IMR-90 (cell line): Measurements from ENCODE around the gene SECTM1. TPM values are rescaled to one million over a fixed set of nuclear protein-coding genes. Genes with fewer than 3 reads are reported as not detected.

Source experiments
- ATAC-seq: fragments of 200-7000 bp; cut with Tn5 transposase; 2 replicates; pipeline ENCODE4 v1.9.1; 2020; ENCODE audit warnings: low read depth, mild to moderate bottlenecking, moderate library complexity
- BruUV-seq: library from RNA; stranded (reverse); fragments of 400-500 nt; replicated peaks from 2 replicates; lab custom pipeline; 2021; lab: Mats Ljungman, UMichigan
- CTCF ChIA-PET: fragments of 300-600 bp; formaldehyde crosslinking; extraction: SDS; loops from one replicate; lab custom pipeline; 2021; ENCODE audit warnings: antibody characterized with exemption; lab: Yijun Ruan, JAX
- POLR2A ChIA-PET: fragments of 300-600 bp; sonication (Branson Sonifier 250); formaldehyde crosslinking; loops from one replicate; lab custom pipeline; 2022; ENCODE audit warnings: antibody characterized with exemption; ENCODE audit not compliant: unreplicated experiment; lab: Charles Lee
- DNase-seq: peaks from one replicate; pipeline ENCODE4 v3.0.0; 2013
- H2AFZ ChIP-seq: replicated peaks from 2 replicates; pipeline ENCODE3; 2013; ENCODE audit warnings: low read length, mild to moderate bottlenecking; ENCODE audit not compliant: poor library complexity
- H2AK5ac ChIP-seq: 2 replicates; pipeline ENCODE4 v1.6.1; 2013; ENCODE audit warnings: low read depth, low read length, inconsistent platforms
- H2AK9ac ChIP-seq: replicated peaks from 2 replicates; pipeline ENCODE3; 2013; ENCODE audit warnings: mild to moderate bottlenecking, low read depth, low read length, moderate library complexity; ENCODE audit not compliant: poor library complexity
- H2BK120ac ChIP-seq: 2 replicates; pipeline ENCODE4 v1.6.1; 2013; ENCODE audit warnings: low read depth, low read length, inconsistent platforms
- H2BK15ac ChIP-seq: 3 replicates; pipeline ENCODE4 v1.6.1; 2013; ENCODE audit warnings: low read depth, low read length, inconsistent platforms
- H2BK20ac ChIP-seq: 2 replicates; pipeline ENCODE4 v1.6.1; 2013; ENCODE audit warnings: low read depth, mild to moderate bottlenecking, inconsistent platforms, low read length, moderate library complexity
- H2BK5ac ChIP-seq: 2 replicates; pipeline ENCODE4 v1.6.1; 2013; ENCODE audit warnings: mild to moderate bottlenecking, low read depth, low read length, inconsistent platforms; ENCODE audit not compliant: poor library complexity, severe bottlenecking
- H3K14ac ChIP-seq: replicated peaks from 2 replicates; pipeline ENCODE4 v1.6.1; 2013; ENCODE audit warnings: low read depth, low read length, inconsistent platforms
- H3K18ac ChIP-seq: 2 replicates; pipeline ENCODE4 v1.6.1; 2013; ENCODE audit warnings: low read depth, low read length, control low read depth
- H3K23ac ChIP-seq: 2 replicates; pipeline ENCODE4 v1.6.1; 2013; ENCODE audit warnings: low read depth, low read length, inconsistent platforms
- H3K27ac ChIP-seq: 2 replicates; pipeline ENCODE4 v1.5.1; 2013; ENCODE audit warnings: mild to moderate bottlenecking, control low read depth, low read length; ENCODE audit not compliant: insufficient read depth
- H3K27me3 ChIP-seq: 2 replicates; pipeline ENCODE4 v1.6.1; 2013; ENCODE audit warnings: low read length; ENCODE audit not compliant: control insufficient read depth, insufficient read depth
- H3K36me3 ChIP-seq: 2 replicates; pipeline ENCODE4 v1.6.1; 2013; ENCODE audit warnings: low read length, mixed read lengths; ENCODE audit not compliant: control insufficient read depth, insufficient read depth
- H3K4ac ChIP-seq: 2 replicates; pipeline ENCODE4 v1.6.1; 2013; ENCODE audit warnings: low read depth, low read length, inconsistent platforms
- H3K4me1 ChIP-seq: 2 replicates; pipeline ENCODE4 v1.6.1; 2013; ENCODE audit warnings: low read length, mixed read lengths; ENCODE audit not compliant: control insufficient read depth, insufficient read depth
- H3K4me2 ChIP-seq: 2 replicates; pipeline ENCODE4 v1.6.1; 2013; ENCODE audit warnings: low read depth, mild to moderate bottlenecking, control low read depth, low read length, moderate library complexity
- H3K4me3 ChIP-seq: 2 replicates; pipeline ENCODE4 v1.5.1; 2013; ENCODE audit warnings: low read depth, mild to moderate bottlenecking, control low read depth, low read length, moderate library complexity; ENCODE audit not compliant: insufficient read depth
- H3K56ac ChIP-seq: 2 replicates; pipeline ENCODE4 v1.6.1; 2013; ENCODE audit warnings: low read length, inconsistent platforms; ENCODE audit not compliant: insufficient read depth; ENCODE audit errors: extremely low read depth
- H3K79me1 ChIP-seq, 2 experiments: 2 replicates each; pipeline ENCODE4 v1.6.1; 2013; ENCODE audit warnings: low read length in 2 of 2, inconsistent platforms in 1 of 2, low read depth in 1 of 2
- H3K9ac ChIP-seq: 2 replicates; pipeline ENCODE4 v1.6.1; 2013; ENCODE audit warnings: low read depth, low read length, control low read depth
- H3K9me1 ChIP-seq: 2 replicates; pipeline ENCODE4 v1.6.1; 2013; ENCODE audit warnings: low read length, inconsistent platforms; ENCODE audit not compliant: insufficient read depth
- H3K9me3 ChIP-seq: 2 replicates; pipeline ENCODE4 v1.6.1; 2013; ENCODE audit warnings: low read length; ENCODE audit not compliant: control insufficient read depth, insufficient read depth
- H4K20me1 ChIP-seq: 2 replicates; pipeline ENCODE4 v1.6.1; 2013; ENCODE audit warnings: low read length, inconsistent platforms; ENCODE audit not compliant: insufficient read depth
- H4K5ac ChIP-seq: 2 replicates; pipeline ENCODE4 v1.6.1; 2013; ENCODE audit warnings: mild to moderate bottlenecking, low read depth, low read length, control low read depth
- H4K8ac ChIP-seq, 2 experiments: 2 replicates each; pipeline ENCODE4 v1.6.1; 2013; ENCODE audit warnings: low read depth in 2 of 2, low read length in 2 of 2, control low read depth in 1 of 2, inconsistent platforms in 1 of 2
- H4K91ac ChIP-seq: 2 replicates; pipeline ENCODE4 v1.6.1; 2013; ENCODE audit warnings: low read depth, low read length, inconsistent platforms; ENCODE audit not compliant: insufficient read depth
- BHLHE40 ChIP-seq: fragments of 150-350 bp; IDR thresholded peaks from 2 replicates; pipeline ENCODE4 v1.6.1; 2016; ENCODE audit warnings: mild to moderate bottlenecking, low read depth, low read length
- CHD1 ChIP-seq: IDR thresholded peaks from 2 replicates; pipeline ENCODE4 v1.6.1; 2012; ENCODE audit warnings: low read depth, low read length, improper control_type of control experiment
- FOS ChIP-seq: fragments of 150-350 bp; IDR thresholded peaks from 2 replicates; pipeline ENCODE4 v1.6.1; 2016; ENCODE audit warnings: low read depth, low read length
- MAFK ChIP-seq: IDR thresholded peaks from 2 replicates; pipeline ENCODE4 v1.6.1; 2012; ENCODE audit warnings: low read depth, low read length, improper control_type of control experiment
- MAZ ChIP-seq: IDR thresholded peaks from 2 replicates; pipeline ENCODE4 v1.6.1; 2012; ENCODE audit warnings: low read depth, mild to moderate bottlenecking, low read length, improper control_type of control experiment, moderate library complexity, borderline replicate concordance
- MXI1 ChIP-seq: IDR thresholded peaks from 2 replicates; pipeline ENCODE4 v1.6.1; 2012; ENCODE audit warnings: low read depth, mild to moderate bottlenecking, low read length, moderate library complexity, borderline replicate concordance
- POLR2A ChIP-seq: IDR thresholded peaks from 2 replicates; pipeline ENCODE4 v1.6.1; 2012; ENCODE audit warnings: mild to moderate bottlenecking, low read depth, low read length
- RAD21 ChIP-seq: IDR thresholded peaks from 2 replicates; pipeline ENCODE4 v1.6.1; 2012; ENCODE audit warnings: low read length, improper control_type of control experiment
- RFX5 ChIP-seq: IDR thresholded peaks from 2 replicates; pipeline ENCODE4 v1.8.0; 2012; ENCODE audit warnings: low read depth, mild to moderate bottlenecking, low read length, moderate library complexity
- SMC3 ChIP-seq: fragments of 150-350 bp; IDR thresholded peaks from 2 replicates; pipeline ENCODE4 v1.6.1; 2016; ENCODE audit warnings: low read depth, mild to moderate bottlenecking, antibody characterized with exemption, low read length, moderate library complexity
- WGBS, 2 experiments: methylation state at CpG; one replicate each; pipeline versions ENCODE4 v1.1.5 to v1.1.7; 2013; ENCODE audit warnings: missing lambda C conversion rate in 2 of 2; ENCODE audit not compliant: insufficient read length in 1 of 2; ENCODE audit errors: extremely low coverage in 2 of 2; 5-methylcytosine and 5-hydroxymethylcytosine counted together
- dilution Hi-C: fragments of 300-500 bp; cut with HindIII; formaldehyde crosslinking; loops from one replicate; pipeline ENCODE4 v1.14.3; 2018; ENCODE audit warnings: low sequenced_read_pairs; ENCODE audit not compliant: unreplicated experiment
- in situ Hi-C: fragments of 300-500 bp; cut with MboI; formaldehyde crosslinking; loops from 3 replicates; pipeline ENCODE4 v1.14.3; 2019; ENCODE audit warnings: low sequenced_read_pairs, inconsistent platforms, mixed read lengths
- intact Hi-C: fragments of 100-400 bp; cut with micrococcal nuclease; formaldehyde crosslinking; loops from 2 replicates; pipeline ENCODE4 v1.10.0; 2022
- polyA plus RNA-seq, 3 experiments: library from polyadenylated mRNA; depleted of rRNA; stranded (reverse); fragments of >200 nt; gene quantifications; 2 replicates each; pipeline ENCODE4 v1.2.3, GENCODE V29; 2012; ENCODE audit warnings: low replicate concordance in 1 of 3
- total RNA-seq: library from RNA; depleted of rRNA; stranded (reverse); fragments of >200 nt; gene quantifications from 2 replicates; pipeline ENCODE4 v1.2.3, GENCODE V29; 2012
- TF ChIP-seq, protein P1 (sequence below): conservative IDR thresholded peaks from 2 replicates; pipeline ENCODE4 v1.5.1; 2012; ENCODE audit warnings: mild to moderate bottlenecking, low read depth, low read length, improper control_type of control experiment

Gene SECTM1
- total and polyA plus RNA-seq, 2 of the 4 experiments (the other 2 are of a cell fraction) = 2.3 to 4.4 TPM

GRCh38 chr17:82278786-82279391, 54.7 kb downstream of the SECTM1 start:
- H3K4me3 ChIP-seq = no peak overlapping the region
- peaks cover 25% of the 10 kb centered on the region for H3K4me1 ChIP-seq
- no peak overlapping the region for H3K14ac ChIP-seq
- H2AK5ac ChIP-seq = no peak overlapping the region
- no peak overlapping the region for H3K4me2 ChIP-seq
- no peaks in the 10 kb centered on the region for H4K20me1 ChIP-seq
- DNase-seq (no peak), ATAC-seq (no peak)
- H3K9me1 ChIP-seq = peaks cover 20% of the 10 kb centered on the region
- no peak overlapping the region for H3K9ac ChIP-seq
- H3K56ac ChIP-seq = no peak overlapping the region
- TF ChIP-seq BHLHE40 (no peak), MAFK (no peak), FOS (no peak), RAD21 (no peak), RFX5 (no peak), CHD1 (no peak), POLR2A (no peak), MAZ (no peak), MXI1 (no peak), SMC3 (no peak)
- TF ChIP-seq, protein P1, sequence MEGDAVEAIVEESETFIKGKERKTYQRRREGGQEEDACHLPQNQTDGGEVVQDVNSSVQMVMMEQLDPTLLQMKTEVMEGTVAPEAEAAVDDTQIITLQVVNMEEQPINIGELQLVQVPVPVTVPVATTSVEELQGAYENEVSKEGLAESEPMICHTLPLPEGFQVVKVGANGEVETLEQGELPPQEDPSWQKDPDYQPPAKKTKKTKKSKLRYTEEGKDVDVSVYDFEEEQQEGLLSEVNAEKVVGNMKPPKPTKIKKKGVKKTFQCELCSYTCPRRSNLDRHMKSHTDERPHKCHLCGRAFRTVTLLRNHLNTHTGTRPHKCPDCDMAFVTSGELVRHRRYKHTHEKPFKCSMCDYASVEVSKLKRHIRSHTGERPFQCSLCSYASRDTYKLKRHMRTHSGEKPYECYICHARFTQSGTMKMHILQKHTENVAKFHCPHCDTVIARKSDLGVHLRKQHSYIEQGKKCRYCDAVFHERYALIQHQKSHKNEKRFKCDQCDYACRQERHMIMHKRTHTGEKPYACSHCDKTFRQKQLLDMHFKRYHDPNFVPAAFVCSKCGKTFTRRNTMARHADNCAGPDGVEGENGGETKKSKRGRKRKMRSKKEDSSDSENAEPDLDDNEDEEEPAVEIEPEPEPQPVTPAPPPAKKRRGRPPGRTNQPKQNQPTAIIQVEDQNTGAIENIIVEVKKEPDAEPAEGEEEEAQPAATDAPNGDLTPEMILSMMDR = no peak
- peaks cover 2 to 9% of the 10 kb centered on the region in 2 experiments; a peak in 2 of 4 replicates for H3K79me1 ChIP-seq
- BruUV-seq = no TSS peak
- intact Hi-C loops (no loop called here), dilution Hi-C loops (no loop called here), in situ Hi-C loops (no loop called here)
- H3K4ac ChIP-seq = no peak overlapping the region
- no peak overlapping the region for H4K5ac ChIP-seq
- no peak overlapping the region for H2BK5ac ChIP-seq
- H3K27ac ChIP-seq = no peak overlapping the region
- H2BK120ac ChIP-seq = no peak overlapping the region
- no peak overlapping the region for H4K91ac ChIP-seq
- no peak overlapping the region for H3K18ac ChIP-seq
- no peaks in the 10 kb centered on the region for H3K27me3 ChIP-seq
- no peak overlapping the region for H2AFZ ChIP-seq
- 93% methylated on average over 7 of the region's 16 CpGs; no CpG with 5 or more reads in 1 of the 2 experiments for WGBS, 2 experiments
- H3K23ac ChIP-seq = no peak overlapping the region
- no peak overlapping the region for H2AK9ac ChIP-seq
- POLR2A ChIA-PET = no interaction called here
- CTCF ChIA-PET = no interaction called here
- H3K9me3 ChIP-seq = no peaks in the 10 kb centered on the region
- H2BK15ac ChIP-seq = no peak overlapping the region
- H2BK20ac ChIP-seq = no peak overlapping the region
- H3K36me3 ChIP-seq = no peaks in the 10 kb centered on the region; the same call in 1 of the 2 replicates
- no peak overlapping the region for H4K8ac ChIP-seq
